Suprapubic skin (tissue), 4 donors: Measurements from ENCODE around the gene EXOC6. TPM values are rescaled to one million over a fixed set of nuclear protein-coding genes. Genes with fewer than 3 reads are reported as not detected.

Experiments used
- DNase-seq, 2 donors: peaks; one replicate each; pipeline ENCODE4 v3.0.0-alpha.2; 2019; ENCODE audit warnings: low spot score in 2 of 2
- H3K27ac ChIP-seq: fragments of 200-600 bp; sonication (generic); one replicate; pipeline ENCODE4 v1.5.1; 2019
- H3K27me3 ChIP-seq: fragments of 200-600 bp; sonication (generic); one replicate; pipeline ENCODE4 v1.5.1; 2019
- H3K36me3 ChIP-seq: fragments of 200-600 bp; sonication (generic); one replicate; pipeline ENCODE4 v1.5.1; 2019
- H3K4me1 ChIP-seq: fragments of 200-600 bp; sonication (generic); one replicate; pipeline ENCODE4 v1.5.1; 2019
- H3K4me3 ChIP-seq: fragments of 200-600 bp; sonication (generic); one replicate; pipeline ENCODE4 v1.5.1; 2019; ENCODE audit warnings: mild to moderate bottlenecking
- H3K9me3 ChIP-seq: fragments of 200-600 bp; sonication (generic); one replicate; pipeline ENCODE4 v1.5.1; 2019
- EP300 ChIP-seq: sonication (generic); formaldehyde crosslinking; IDR thresholded peaks from one replicate; pipeline ENCODE4 v1.6.1; 2017; ENCODE audit warnings: antibody characterized with exemption
- POLR2A ChIP-seq, 2 donors: fragments of 450-650 bp; IDR thresholded peaks; one replicate each; pipeline ENCODE4 v1.6.1; 2017; ENCODE audit warnings: antibody characterized with exemption in 2 of 2, mild to moderate bottlenecking in 2 of 2, moderate library complexity in 2 of 2
- POLR2AphosphoS5 ChIP-seq, 3 donors: sonication (generic); formaldehyde crosslinking; IDR thresholded peaks; one replicate each; pipeline ENCODE4 v1.6.1; 2017; ENCODE audit warnings: antibody characterized with exemption in 3 of 3
- WGBS: methylation state at CpG from one replicate; pipeline ENCODE4 v1.1.5; 2018; 5-methylcytosine and 5-hydroxymethylcytosine counted together
- total RNA-seq, 4 donors: library from RNA; depleted of rRNA; stranded (reverse); fragments of >200 nt; gene quantifications; one replicate each; pipeline ENCODE4 v1.1.0, GENCODE V29; 2016
- TF ChIP-seq, protein P1 (sequence below), 2 donors: fragments of 200-600 bp in 1 of 2; fragments of 450-650 bp in 1 of 2; sonication (generic) in 1 of 2; IDR thresholded peaks; one replicate each; pipeline ENCODE4 v1.5.1; 2016 to 2019; ENCODE audit warnings: antibody characterized with exemption in 2 of 2, mild to moderate bottlenecking in 1 of 2, moderate library complexity in 1 of 2

Gene EXOC6
- total RNA-seq, 4 donors from 2014 or later, result 5.0 to 9.3 (median 8.3) TPM

DNA sequence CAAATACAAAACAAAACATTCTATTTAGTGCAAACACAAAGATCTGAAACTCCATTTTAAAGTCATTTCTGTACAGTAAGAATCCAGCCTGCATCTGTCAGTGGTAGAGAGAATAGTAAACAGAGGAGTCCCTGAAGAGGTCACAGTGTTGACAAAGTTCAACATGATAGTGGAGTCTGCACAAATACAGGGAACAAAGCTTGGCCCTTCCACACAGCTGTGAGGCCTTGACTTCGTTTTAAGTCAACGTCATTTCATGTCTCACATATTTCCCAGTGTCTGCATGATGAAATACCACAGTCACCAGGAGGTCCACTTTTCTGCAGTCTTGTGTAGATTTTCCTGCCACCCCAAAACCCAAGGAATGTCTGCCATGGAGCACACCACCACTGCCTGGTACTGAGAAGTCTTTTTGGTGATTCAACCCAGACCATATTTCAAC, 258.3 kb downstream of the EXOC6 start:
- WGBS, result 55% methylated on average over 2 of the region's 2 CpGs

More for the DNA sequence above, 258.3 kb downstream of the EXOC6 start:
- H3K4me1 ChIP-seq, result no peaks in the 10 kb centered on the region
- no peaks in the 10 kb centered on the region for H3K27me3 ChIP-seq
- H3K36me3 ChIP-seq, result no peaks in the 10 kb centered on the region
- TF ChIP-seq, protein P1, sequence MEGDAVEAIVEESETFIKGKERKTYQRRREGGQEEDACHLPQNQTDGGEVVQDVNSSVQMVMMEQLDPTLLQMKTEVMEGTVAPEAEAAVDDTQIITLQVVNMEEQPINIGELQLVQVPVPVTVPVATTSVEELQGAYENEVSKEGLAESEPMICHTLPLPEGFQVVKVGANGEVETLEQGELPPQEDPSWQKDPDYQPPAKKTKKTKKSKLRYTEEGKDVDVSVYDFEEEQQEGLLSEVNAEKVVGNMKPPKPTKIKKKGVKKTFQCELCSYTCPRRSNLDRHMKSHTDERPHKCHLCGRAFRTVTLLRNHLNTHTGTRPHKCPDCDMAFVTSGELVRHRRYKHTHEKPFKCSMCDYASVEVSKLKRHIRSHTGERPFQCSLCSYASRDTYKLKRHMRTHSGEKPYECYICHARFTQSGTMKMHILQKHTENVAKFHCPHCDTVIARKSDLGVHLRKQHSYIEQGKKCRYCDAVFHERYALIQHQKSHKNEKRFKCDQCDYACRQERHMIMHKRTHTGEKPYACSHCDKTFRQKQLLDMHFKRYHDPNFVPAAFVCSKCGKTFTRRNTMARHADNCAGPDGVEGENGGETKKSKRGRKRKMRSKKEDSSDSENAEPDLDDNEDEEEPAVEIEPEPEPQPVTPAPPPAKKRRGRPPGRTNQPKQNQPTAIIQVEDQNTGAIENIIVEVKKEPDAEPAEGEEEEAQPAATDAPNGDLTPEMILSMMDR (IDR thresholded peaks at IDR 0.05), result no peak
- TF ChIP-seq EP300 (no peak), POLR2A (IDR thresholded peaks at IDR 0.05) (no peak), POLR2AphosphoS5 (IDR thresholded peaks at IDR 0.05) (no peak)
- DNase-seq, result no peak
- no peak overlapping the region for H3K27ac ChIP-seq
- no peak overlapping the region for H3K4me3 ChIP-seq
- H3K9me3 ChIP-seq, result no peaks in the 10 kb centered on the region

Other genes with a start within 250 kb of the EXOC6 start
- 1 to 10 TPM; 1.3 to 5.6 (median 3.6) TPM for gene HHEX, start 158.6 kb upstream of the EXOC6 start, total RNA-seq
- under 1 TPM in 1 of 4 donors, not detected in 3; 0.21 TPM for gene CYP26C1, start 212.3 kb downstream of the EXOC6 start, total RNA-seq
- under 1 TPM in 1 of 4 donors, not detected in 3; 0.89 TPM for gene CYP26A1, start 225.4 kb downstream of the EXOC6 start, total RNA-seq